GM23338 (cell line): Measurements from ENCODE around the gene PKDCC. TPM values are rescaled to one million over a fixed set of nuclear protein-coding genes. Genes with fewer than 3 reads are reported as not detected.

Source experiments
- ATAC-seq: fragments of 200-7000 bp; cut with Tn5 transposase; 3 replicates; pipeline ENCODE4 v1.9.1; 2020
- DNase-seq: peaks from one replicate; pipeline ENCODE4 v3.0.0-alpha.2; 2015; ENCODE audit warnings: low spot score
- H2AFZ ChIP-seq: fragments of 200-600 bp; sonication (generic); 2 replicates; pipeline ENCODE4 v1.8.0; 2016; ENCODE audit warnings: antibody characterized with exemption, mild to moderate bottlenecking, moderate library complexity
- H3F3A ChIP-seq: fragments of 200-600 bp; sonication (generic); replicated peaks from 2 replicates; pipeline ENCODE4 v1.8.0; 2017; ENCODE audit warnings: antibody characterized with exemption, mixed run types, low read depth
- H3K27ac ChIP-seq: fragments of 200-600 bp; sonication (generic); 2 replicates; pipeline ENCODE4 v1.6.1; 2016; ENCODE audit warnings: low read depth
- H3K27me3 ChIP-seq: fragments of 200-600 bp; sonication (generic); 2 replicates; pipeline ENCODE4 v1.8.0; 2016; ENCODE audit warnings: mild to moderate bottlenecking, mixed run types, moderate library complexity; ENCODE audit not compliant: insufficient read depth
- H3K36me3 ChIP-seq: fragments of 200-600 bp; sonication (generic); 2 replicates; pipeline ENCODE4 v1.8.0; 2016; ENCODE audit warnings: mild to moderate bottlenecking; ENCODE audit not compliant: insufficient read depth
- H3K4me1 ChIP-seq: fragments of 200-600 bp; sonication (generic); 2 replicates; pipeline ENCODE4 v1.8.0; 2016; ENCODE audit warnings: mild to moderate bottlenecking, moderate library complexity; ENCODE audit not compliant: insufficient read depth
- H3K4me2 ChIP-seq: fragments of 200-600 bp; sonication (generic); 2 replicates; pipeline ENCODE4 v1.7.1; 2017; ENCODE audit warnings: mixed run types
- H3K4me3 ChIP-seq: fragments of 200-600 bp; sonication (generic); 2 replicates; pipeline ENCODE4 v1.6.1; 2016; ENCODE audit warnings: mixed run types
- H3K79me2 ChIP-seq: fragments of 200-600 bp; sonication (generic); replicated peaks from 2 replicates; pipeline ENCODE4 v1.8.0; 2017; ENCODE audit warnings: mild to moderate bottlenecking; ENCODE audit not compliant: insufficient read depth
- H3K9me2 ChIP-seq: fragments of 200-600 bp; sonication (generic); 2 replicates; pipeline ENCODE4 v1.8.0; 2017; ENCODE audit not compliant: insufficient read depth
- H4K20me1 ChIP-seq: fragments of 200-600 bp; sonication (generic); replicated peaks from 2 replicates; pipeline ENCODE4 v1.8.0; 2017; ENCODE audit warnings: mild to moderate bottlenecking; ENCODE audit not compliant: insufficient read depth
- H3K27ac Mint-ChIP-seq: 2 replicates; pipeline ENCODE4 v1.8.0; 2020; ENCODE audit warnings: inconsistent platforms, mild to moderate bottlenecking, moderate library complexity, mixed read lengths
- H3K27me3 Mint-ChIP-seq: 3 replicates; pipeline ENCODE4 v1.8.0; 2022; ENCODE audit warnings: low read depth, mild to moderate bottlenecking, moderate library complexity, mixed read lengths, inconsistent platforms; ENCODE audit not compliant: insufficient read depth, poor library complexity
- H3K36me3 Mint-ChIP-seq: 3 replicates; pipeline ENCODE4 v1.8.0; 2021; ENCODE audit warnings: low read depth, mild to moderate bottlenecking, inconsistent platforms, moderate library complexity, mixed read lengths
- H3K4me1 Mint-ChIP-seq: 3 replicates; pipeline ENCODE4 v1.8.0; 2020; ENCODE audit warnings: mild to moderate bottlenecking, inconsistent platforms, mixed read lengths
- H3K4me3 Mint-ChIP-seq: 3 replicates; pipeline ENCODE4 v1.8.0; 2021; ENCODE audit warnings: moderate library complexity, mild to moderate bottlenecking, inconsistent platforms, mixed read lengths
- H3K9me3 Mint-ChIP-seq: 3 replicates; pipeline ENCODE4 v1.8.0; 2020; ENCODE audit warnings: moderate library complexity, mild to moderate bottlenecking, inconsistent platforms, mixed read lengths
- CREB1 ChIP-seq: fragments of 250-450 bp; sonication (Bioruptor Pico); IDR thresholded peaks from 2 replicates; pipeline ENCODE4 v1.5.0; 2020; ENCODE audit warnings: low read depth, mild to moderate bottlenecking, moderate library complexity
- ETS1 ChIP-seq: IDR thresholded peaks from 2 replicates; pipeline ENCODE4 v1.6.1; 2016; ENCODE audit warnings: antibody characterized with exemption
- EZH2 ChIP-seq: fragments of 200-600 bp; sonication (generic); IDR thresholded peaks from one replicate; pipeline ENCODE4 v1.8.0; 2017; ENCODE audit warnings: antibody characterized with exemption, mild to moderate bottlenecking, low read depth; ENCODE audit not compliant: unreplicated experiment
- EZH2phosphoT487 ChIP-seq: fragments of 200-600 bp; sonication (generic); IDR thresholded peaks from one replicate; pipeline ENCODE4 v1.8.1; 2018; ENCODE audit warnings: antibody characterized with exemption; ENCODE audit not compliant: unreplicated experiment
- JUNB ChIP-seq: IDR thresholded peaks from one replicate; pipeline ENCODE4 v1.6.1; 2016; ENCODE audit warnings: antibody characterized with exemption; ENCODE audit not compliant: unreplicated experiment
- NANOG ChIP-seq: IDR thresholded peaks from 2 replicates; pipeline ENCODE4 v1.6.1; 2016; ENCODE audit warnings: antibody characterized with exemption, borderline replicate concordance
- POLR2AphosphoS5 ChIP-seq: IDR thresholded peaks from 2 replicates; pipeline ENCODE4 v1.6.1; 2016; ENCODE audit warnings: antibody characterized with exemption, low read depth
- STAT1 ChIP-seq: IDR thresholded peaks from one replicate; pipeline ENCODE4 v1.6.1; 2016; ENCODE audit warnings: antibody characterized with exemption; ENCODE audit not compliant: unreplicated experiment
- ZNF114 ChIP-seq: fragments of 250-450 bp; sonication (Bioruptor Pico); IDR thresholded peaks from 2 replicates; pipeline ENCODE4 v1.5.0; 2020; ENCODE audit warnings: mild to moderate bottlenecking, moderate library complexity
- ZNF331 ChIP-seq: fragments of 250-450 bp; sonication (Bioruptor Pico); IDR thresholded peaks from 2 replicates; pipeline ENCODE4 v1.5.0; 2020; ENCODE audit warnings: low read depth, mild to moderate bottlenecking, moderate library complexity
- polyA plus RNA-seq: library from polyadenylated mRNA; unstranded; fragments of >200 nt; fragmentation: Nextera tagmentation; extraction: Ambion mirVana; gene quantifications from 2 replicates; pipeline ENCODE4 v1.2.1, GENCODE V29; 2016
- total RNA-seq: library from RNA; depleted of rRNA; stranded (reverse); fragments of >200 nt; shearing (Covaris generic); gene quantifications from 2 replicates; pipeline ENCODE4 v1.2.3, GENCODE V29; 2014
- TF ChIP-seq, protein P1 (sequence below): fragments of 250-450 bp; sonication (Bioruptor Pico); IDR thresholded peaks from 2 replicates; pipeline ENCODE4 v1.5.0; 2020; ENCODE audit warnings: mild to moderate bottlenecking, moderate library complexity
- TF ChIP-seq, protein P2 (sequence below): IDR thresholded peaks from one replicate; pipeline ENCODE4 v1.6.1; 2018; ENCODE audit warnings: antibody characterized with exemption; ENCODE audit not compliant: unreplicated experiment
- TF ChIP-seq, protein P3 (sequence below), 2 experiments: fragments of 200-600 bp in 1 of 2; sonication (generic) in 1 of 2; conservative IDR thresholded peaks; 2 replicates each; pipeline versions ENCODE4 v1.5.1 to v1.6.1; 2016 to 2017; ENCODE audit warnings: antibody characterized with exemption in 2 of 2, low read depth in 2 of 2, mild to moderate bottlenecking in 2 of 2, moderate library complexity in 1 of 2

PKDCC gene
- total and polyA plus RNA-seq, 2 experiments from 2014 or later = 7.0 to 44.8 TPM

- Histone ChIP-seq H3K79me2 (no peaks in the 10 kb centered on the region), H3K4me3 (no peak overlapping the region), H3K9me2 (no peaks in the 10 kb centered on the region), H2AFZ (no peak overlapping the region), H3K4me1 (peaks cover 24% of the 10 kb centered on the region), H3K36me3 (no peaks in the 10 kb centered on the region), H3K4me2 (no peak overlapping the region), H4K20me1 (no peaks in the 10 kb centered on the region), H3F3A (no peaks in the 10 kb centered on the region), H3K27me3 (peaks cover 6% of the 10 kb centered on the region), H3K27ac (no peak overlapping the region)
- Mint-ChIP-seq H3K9me3 (no peaks in the 10 kb centered on the region), H3K36me3 (no peaks in the 10 kb centered on the region), H3K27me3 (peaks cover 14% of the 10 kb centered on the region), H3K27ac (no peak overlapping the region), H3K4me3 (no peak overlapping the region), H3K4me1 (peaks cover 18% of the 10 kb centered on the region)
- ATAC-seq (no peak), DNase-seq (no peak)
- no peak for TF ChIP-seq CREB1 (CRISPR knock-in tag)
- no peak for TF ChIP-seq EZH2phosphoT487
- no peak for TF ChIP-seq ZNF331 (CRISPR knock-in tag)
- TF ChIP-seq EZH2 = no peak
- TF ChIP-seq NANOG = no peak
- TF ChIP-seq, protein P1, sequence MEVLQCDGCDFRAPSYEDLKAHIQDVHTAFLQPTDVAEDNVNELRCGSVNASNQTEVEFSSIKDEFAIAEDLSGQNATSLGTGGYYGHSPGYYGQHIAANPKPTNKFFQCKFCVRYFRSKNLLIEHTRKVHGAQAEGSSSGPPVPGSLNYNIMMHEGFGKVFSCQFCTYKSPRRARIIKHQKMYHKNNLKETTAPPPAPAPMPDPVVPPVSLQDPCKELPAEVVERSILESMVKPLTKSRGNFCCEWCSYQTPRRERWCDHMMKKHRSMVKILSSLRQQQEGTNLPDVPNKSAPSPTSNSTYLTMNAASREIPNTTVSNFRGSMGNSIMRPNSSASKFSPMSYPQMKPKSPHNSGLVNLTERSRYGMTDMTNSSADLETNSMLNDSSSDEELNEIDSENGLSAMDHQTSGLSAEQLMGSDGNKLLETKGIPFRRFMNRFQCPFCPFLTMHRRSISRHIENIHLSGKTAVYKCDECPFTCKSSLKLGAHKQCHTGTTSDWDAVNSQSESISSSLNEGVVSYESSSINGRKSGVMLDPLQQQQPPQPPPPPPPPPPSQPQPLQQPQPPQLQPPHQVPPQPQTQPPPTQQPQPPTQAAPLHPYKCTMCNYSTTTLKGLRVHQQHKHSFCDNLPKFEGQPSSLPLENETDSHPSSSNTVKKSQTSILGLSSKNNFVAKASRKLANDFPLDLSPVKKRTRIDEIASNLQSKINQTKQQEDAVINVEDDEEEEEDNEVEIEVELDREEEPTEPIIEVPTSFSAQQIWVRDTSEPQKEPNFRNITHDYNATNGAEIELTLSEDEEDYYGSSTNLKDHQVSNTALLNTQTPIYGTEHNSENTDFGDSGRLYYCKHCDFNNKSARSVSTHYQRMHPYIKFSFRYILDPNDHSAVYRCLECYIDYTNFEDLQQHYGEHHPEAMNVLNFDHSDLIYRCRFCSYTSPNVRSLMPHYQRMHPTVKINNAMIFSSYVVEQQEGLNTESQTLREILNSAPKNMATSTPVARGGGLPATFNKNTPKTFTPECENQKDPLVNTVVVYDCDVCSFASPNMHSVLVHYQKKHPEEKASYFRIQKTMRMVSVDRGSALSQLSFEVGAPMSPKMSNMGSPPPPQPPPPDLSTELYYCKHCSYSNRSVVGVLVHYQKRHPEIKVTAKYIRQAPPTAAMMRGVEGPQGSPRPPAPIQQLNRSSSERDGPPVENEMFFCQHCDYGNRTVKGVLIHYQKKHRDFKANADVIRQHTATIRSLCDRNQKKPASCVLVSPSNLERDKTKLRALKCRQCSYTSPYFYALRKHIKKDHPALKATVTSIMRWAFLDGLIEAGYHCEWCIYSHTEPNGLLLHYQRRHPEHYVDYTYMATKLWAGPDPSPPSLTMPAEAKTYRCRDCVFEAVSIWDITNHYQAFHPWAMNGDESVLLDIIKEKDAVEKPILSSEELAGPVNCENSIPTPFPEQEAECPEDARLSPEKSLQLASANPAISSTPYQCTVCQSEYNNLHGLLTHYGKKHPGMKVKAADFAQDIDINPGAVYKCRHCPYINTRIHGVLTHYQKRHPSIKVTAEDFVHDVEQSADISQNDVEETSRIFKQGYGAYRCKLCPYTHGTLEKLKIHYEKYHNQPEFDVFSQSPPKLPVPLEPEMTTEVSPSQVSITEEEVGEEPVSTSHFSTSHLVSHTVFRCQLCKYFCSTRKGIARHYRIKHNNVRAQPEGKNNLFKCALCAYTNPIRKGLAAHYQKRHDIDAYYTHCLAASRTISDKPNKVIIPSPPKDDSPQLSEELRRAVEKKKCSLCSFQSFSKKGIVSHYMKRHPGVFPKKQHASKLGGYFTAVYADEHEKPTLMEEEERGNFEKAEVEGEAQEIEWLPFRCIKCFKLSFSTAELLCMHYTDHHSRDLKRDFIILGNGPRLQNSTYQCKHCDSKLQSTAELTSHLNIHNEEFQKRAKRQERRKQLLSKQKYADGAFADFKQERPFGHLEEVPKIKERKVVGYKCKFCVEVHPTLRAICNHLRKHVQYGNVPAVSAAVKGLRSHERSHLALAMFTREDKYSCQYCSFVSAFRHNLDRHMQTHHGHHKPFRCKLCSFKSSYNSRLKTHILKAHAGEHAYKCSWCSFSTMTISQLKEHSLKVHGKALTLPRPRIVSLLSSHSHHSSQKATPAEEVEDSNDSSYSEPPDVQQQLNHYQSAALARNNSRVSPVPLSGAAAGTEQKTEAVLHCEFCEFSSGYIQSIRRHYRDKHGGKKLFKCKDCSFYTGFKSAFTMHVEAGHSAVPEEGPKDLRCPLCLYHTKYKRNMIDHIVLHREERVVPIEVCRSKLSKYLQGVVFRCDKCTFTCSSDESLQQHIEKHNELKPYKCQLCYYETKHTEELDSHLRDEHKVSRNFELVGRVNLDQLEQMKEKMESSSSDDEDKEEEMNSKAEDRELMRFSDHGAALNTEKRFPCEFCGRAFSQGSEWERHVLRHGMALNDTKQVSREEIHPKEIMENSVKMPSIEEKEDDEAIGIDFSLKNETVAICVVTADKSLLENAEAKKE (CRISPR knock-in tag) = no peak
- TF ChIP-seq, protein P2, sequence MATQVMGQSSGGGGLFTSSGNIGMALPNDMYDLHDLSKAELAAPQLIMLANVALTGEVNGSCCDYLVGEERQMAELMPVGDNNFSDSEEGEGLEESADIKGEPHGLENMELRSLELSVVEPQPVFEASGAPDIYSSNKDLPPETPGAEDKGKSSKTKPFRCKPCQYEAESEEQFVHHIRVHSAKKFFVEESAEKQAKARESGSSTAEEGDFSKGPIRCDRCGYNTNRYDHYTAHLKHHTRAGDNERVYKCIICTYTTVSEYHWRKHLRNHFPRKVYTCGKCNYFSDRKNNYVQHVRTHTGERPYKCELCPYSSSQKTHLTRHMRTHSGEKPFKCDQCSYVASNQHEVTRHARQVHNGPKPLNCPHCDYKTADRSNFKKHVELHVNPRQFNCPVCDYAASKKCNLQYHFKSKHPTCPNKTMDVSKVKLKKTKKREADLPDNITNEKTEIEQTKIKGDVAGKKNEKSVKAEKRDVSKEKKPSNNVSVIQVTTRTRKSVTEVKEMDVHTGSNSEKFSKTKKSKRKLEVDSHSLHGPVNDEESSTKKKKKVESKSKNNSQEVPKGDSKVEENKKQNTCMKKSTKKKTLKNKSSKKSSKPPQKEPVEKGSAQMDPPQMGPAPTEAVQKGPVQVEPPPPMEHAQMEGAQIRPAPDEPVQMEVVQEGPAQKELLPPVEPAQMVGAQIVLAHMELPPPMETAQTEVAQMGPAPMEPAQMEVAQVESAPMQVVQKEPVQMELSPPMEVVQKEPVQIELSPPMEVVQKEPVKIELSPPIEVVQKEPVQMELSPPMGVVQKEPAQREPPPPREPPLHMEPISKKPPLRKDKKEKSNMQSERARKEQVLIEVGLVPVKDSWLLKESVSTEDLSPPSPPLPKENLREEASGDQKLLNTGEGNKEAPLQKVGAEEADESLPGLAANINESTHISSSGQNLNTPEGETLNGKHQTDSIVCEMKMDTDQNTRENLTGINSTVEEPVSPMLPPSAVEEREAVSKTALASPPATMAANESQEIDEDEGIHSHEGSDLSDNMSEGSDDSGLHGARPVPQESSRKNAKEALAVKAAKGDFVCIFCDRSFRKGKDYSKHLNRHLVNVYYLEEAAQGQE = no peak
- TF ChIP-seq, protein P3, sequence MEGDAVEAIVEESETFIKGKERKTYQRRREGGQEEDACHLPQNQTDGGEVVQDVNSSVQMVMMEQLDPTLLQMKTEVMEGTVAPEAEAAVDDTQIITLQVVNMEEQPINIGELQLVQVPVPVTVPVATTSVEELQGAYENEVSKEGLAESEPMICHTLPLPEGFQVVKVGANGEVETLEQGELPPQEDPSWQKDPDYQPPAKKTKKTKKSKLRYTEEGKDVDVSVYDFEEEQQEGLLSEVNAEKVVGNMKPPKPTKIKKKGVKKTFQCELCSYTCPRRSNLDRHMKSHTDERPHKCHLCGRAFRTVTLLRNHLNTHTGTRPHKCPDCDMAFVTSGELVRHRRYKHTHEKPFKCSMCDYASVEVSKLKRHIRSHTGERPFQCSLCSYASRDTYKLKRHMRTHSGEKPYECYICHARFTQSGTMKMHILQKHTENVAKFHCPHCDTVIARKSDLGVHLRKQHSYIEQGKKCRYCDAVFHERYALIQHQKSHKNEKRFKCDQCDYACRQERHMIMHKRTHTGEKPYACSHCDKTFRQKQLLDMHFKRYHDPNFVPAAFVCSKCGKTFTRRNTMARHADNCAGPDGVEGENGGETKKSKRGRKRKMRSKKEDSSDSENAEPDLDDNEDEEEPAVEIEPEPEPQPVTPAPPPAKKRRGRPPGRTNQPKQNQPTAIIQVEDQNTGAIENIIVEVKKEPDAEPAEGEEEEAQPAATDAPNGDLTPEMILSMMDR (conservative IDR thresholded peaks at IDR 0.05; ENCODE audit: low read depth in 2 of 2) = no peak
- no peak for TF ChIP-seq JUNB
- no peak for TF ChIP-seq ETS1
- TF ChIP-seq POLR2AphosphoS5 = no peak
- TF ChIP-seq ZNF114 (CRISPR knock-in tag) = no peak
- no peak for TF ChIP-seq STAT1
These were observed 40.0 kb downstream of the PKDCC start for GRCh38 chr2:42087857-42088195.
